ENCODE data around the gene ELOVL5.
"Not testable (repeated sequence)": the region's sequence is repeated elsewhere in the genome, so short reads cannot be mapped to it uniquely, and the experiment has no call there.

The ELOVL5 gene

DNA sequence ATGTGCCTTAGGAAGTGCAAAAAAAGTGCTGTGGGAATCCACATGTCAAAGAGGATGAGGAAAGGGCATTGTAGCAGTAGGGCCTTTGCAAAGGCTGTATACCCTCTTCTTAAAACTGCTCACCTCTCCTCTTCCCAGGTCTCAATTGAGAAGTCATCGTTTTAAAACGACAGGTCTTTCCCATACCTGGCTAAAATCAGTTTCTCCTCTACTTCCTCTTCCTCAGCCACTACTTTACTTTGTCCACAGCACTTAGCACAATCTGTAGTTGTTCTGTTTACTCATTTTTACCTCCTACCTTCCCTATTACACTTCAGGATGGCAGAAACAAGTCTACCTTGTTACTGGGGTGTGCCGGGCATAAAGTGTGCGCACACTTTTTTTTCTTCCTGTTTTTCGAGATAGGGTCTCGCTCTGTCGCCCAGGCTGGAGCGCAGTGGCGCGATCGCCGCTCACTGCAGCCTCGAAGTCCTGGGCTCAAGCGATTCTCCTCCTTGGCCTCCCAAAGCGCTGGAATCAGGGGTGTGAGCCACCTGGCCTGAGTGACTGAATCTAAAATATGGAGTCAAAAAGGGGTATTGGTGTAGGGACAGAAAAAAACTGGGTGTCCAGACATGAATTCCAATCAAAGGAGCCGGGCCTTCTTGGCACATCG, 9.8 kb upstream of the ELOVL5 start:
- Histone ChIP-seq H3K9me3 (ENCODE audit: insufficient read depth, low read depth, low read length) (no peaks in the 10 kb centered on the region), H3K4me3 (ENCODE audit: low read length) (peak overlapping the region; percentile 82), H3K27ac (ENCODE audit: low read length) (peak overlapping the region; percentile 1), H3K4me1 (ENCODE audit: insufficient read depth, low read length) (peaks cover 11% of the 10 kb centered on the region; the same call in 1 of the 2 replicates), H3K36me3 (ENCODE audit: insufficient read depth, low read depth, low read length) (no peaks in the 10 kb centered on the region), H3K9ac (ENCODE audit: low read depth, low read length) (peak overlapping the region; percentile 77; the same call in 1 of the 2 replicates), H3K27me3 (ENCODE audit: insufficient read depth, low read length) (peaks cover 18% of the 10 kb centered on the region)

DNA sequence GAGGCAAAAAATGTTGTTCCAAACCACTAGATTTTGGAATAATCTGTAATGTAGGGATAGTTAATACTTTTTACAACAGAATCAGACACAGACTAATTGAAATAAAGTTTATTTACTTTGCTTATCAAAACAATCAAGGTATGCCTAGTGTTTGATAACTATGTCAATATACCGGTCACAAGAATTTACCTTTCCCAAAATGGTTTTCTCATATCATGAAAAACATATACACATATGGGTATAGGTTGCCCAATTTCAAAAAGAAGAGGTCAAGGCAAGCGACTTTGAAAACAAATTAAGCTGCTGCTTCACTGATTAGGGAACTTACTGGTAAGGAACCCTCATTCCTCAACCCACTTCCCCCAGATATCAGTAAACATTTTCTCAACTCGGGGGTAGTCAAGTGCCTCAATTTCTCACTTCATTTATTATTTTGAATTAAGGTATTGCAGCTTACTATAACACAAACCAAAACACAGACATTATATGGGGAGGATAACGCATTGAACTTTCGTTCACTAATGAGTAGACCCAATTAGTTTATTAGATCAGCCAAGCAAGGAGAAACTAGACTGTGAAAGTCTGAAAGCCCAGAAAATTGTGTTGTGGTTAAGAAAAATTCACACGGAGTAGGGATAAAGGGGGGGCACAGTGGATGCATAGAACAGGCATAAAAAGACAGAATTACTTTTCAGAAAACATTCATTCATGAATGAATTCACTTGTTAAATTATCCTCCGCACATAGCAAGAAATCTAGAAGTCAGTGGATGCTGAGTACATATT, 9.0 kb upstream of the ELOVL5 start:
- H3K4me1 ChIP-seq (ENCODE audit: insufficient read depth, low read length), result peaks cover 11% of the 10 kb centered on the region; the same call in 1 of the 2 replicates
- H3K9me3 ChIP-seq (ENCODE audit: insufficient read depth, low read depth, low read length), result no peaks in the 10 kb centered on the region
- peaks cover 18% of the 10 kb centered on the region for H3K27me3 ChIP-seq (ENCODE audit: insufficient read depth, low read length)
- H3K4me3 ChIP-seq (ENCODE audit: low read length), result 0 out of 2 replicates have a peak overlapping the region, but pooled peaks have one; percentile 82
- no peaks in the 10 kb centered on the region for H3K36me3 ChIP-seq (ENCODE audit: insufficient read depth, low read depth, low read length)
- H3K27ac ChIP-seq (ENCODE audit: low read length), result no peak overlapping the region
- H3K9ac ChIP-seq (ENCODE audit: low read depth, low read length), result peak overlapping the region; percentile 77; the same call in 1 of the 2 replicates

DNA sequence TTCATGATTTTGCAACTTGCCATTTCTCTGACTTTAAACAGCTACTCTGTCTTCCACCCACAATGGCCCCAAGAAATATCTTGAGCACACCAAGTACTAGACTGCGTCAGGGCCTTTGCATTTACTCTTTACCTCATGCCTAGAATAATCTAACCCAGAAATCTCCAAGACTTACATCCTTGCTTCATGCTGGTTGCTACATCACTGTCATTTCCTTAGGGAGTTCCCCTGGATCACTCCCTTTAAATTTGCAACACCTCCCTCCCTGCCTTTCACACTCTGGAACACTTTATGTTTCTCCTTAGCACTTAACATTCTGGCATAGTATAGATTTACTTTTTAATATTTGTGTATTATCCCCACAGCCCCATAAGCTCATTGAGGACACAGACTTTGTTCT, 4.9 kb upstream of the ELOVL5 start:
- Histone ChIP-seq H3K9me3 (ENCODE audit: insufficient read depth, low read depth, low read length) (no peaks in the 10 kb centered on the region), H3K27ac (ENCODE audit: low read length) (no peak overlapping the region), H3K4me3 (ENCODE audit: low read length) (no peak overlapping the region), H3K4me1 (ENCODE audit: insufficient read depth, low read length) (peaks cover 5% of the 10 kb centered on the region; the same call in 1 of the 2 replicates), H3K27me3 (ENCODE audit: insufficient read depth, low read length) (peaks cover 37% of the 10 kb centered on the region), H3K36me3 (ENCODE audit: insufficient read depth, low read depth, low read length) (no peaks in the 10 kb centered on the region), H3K9ac (ENCODE audit: low read depth, low read length) (no peak overlapping the region)

DNA sequence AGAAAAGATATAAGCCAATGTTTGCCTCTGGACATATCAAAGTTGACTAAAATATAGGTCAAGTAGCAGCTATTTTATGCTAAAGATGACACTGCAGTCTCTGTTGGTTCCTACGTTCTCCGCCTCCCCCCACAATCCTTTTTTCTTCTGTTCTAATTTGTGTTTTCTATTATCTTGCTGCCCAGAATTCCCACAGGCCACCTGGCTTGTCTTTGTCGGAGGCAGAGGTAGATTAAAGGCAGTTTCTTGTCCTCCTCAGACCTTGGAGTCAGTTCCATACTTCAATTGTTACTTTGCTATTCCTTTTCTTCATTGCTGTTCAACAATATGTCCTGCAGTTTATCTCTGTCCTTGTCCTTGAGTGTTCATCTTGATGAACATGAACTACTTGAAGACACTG, 3.6 kb upstream of the ELOVL5 start:
- peaks cover 25% of the 10 kb centered on the region for H3K27me3 ChIP-seq (ENCODE audit: insufficient read depth, low read length)
- no peak overlapping the region for H3K4me3 ChIP-seq (ENCODE audit: low read length)
- no peak overlapping the region for H3K9ac ChIP-seq (ENCODE audit: low read depth, low read length)
- no peaks in the 10 kb centered on the region for H3K36me3 ChIP-seq (ENCODE audit: insufficient read depth, low read depth, low read length)
- no peak overlapping the region for H3K27ac ChIP-seq (ENCODE audit: low read length)
- H3K4me1 ChIP-seq (ENCODE audit: insufficient read depth, low read length), result no peaks in the 10 kb centered on the region
- no peaks in the 10 kb centered on the region for H3K9me3 ChIP-seq (ENCODE audit: insufficient read depth, low read depth, low read length)

DNA sequence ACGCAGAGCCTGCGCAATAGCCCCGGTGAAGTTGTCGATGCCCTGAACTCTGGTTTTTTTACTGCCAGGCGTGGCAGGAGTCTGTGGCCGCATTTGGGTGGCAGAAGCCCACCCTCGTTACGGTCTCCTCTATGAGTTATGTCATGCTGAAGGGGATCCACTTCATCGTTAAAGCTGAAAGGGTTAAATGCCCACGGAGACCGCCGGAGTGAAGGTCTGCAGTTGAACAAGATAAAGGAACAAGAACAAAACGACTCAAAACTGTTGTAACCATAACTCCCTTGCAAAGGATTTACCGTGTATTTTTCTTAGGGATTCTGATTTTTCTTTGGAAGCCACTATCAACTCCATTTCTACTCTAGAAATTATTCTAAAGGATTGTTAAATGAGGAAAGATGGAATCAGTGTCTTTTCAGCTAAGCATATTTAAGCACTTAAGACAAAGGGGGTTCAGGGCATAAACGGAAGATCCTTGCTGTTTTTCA, 501 bp upstream of the ELOVL5 start:
- H3K9ac ChIP-seq (ENCODE audit: low read depth, low read length), result peak overlapping the region; percentile 39; the same call in 1 of the 2 replicates
- peaks cover 10% of the 10 kb centered on the region; the same call in 1 of the 2 replicates for H3K36me3 ChIP-seq (ENCODE audit: insufficient read depth, low read depth, low read length)
- peak overlapping the region; percentile 74 for H3K4me3 ChIP-seq (ENCODE audit: low read length)
- peaks cover 20% of the 10 kb centered on the region for H3K27me3 ChIP-seq (ENCODE audit: insufficient read depth, low read length)
- H3K9me3 ChIP-seq (ENCODE audit: insufficient read depth, low read depth, low read length), result no peaks in the 10 kb centered on the region
- H3K4me1 ChIP-seq (ENCODE audit: insufficient read depth, low read length), result peaks cover 8% of the 10 kb centered on the region; the same call in 1 of the 2 replicates
- H3K27ac ChIP-seq (ENCODE audit: low read length), result no peak overlapping the region

DNA sequence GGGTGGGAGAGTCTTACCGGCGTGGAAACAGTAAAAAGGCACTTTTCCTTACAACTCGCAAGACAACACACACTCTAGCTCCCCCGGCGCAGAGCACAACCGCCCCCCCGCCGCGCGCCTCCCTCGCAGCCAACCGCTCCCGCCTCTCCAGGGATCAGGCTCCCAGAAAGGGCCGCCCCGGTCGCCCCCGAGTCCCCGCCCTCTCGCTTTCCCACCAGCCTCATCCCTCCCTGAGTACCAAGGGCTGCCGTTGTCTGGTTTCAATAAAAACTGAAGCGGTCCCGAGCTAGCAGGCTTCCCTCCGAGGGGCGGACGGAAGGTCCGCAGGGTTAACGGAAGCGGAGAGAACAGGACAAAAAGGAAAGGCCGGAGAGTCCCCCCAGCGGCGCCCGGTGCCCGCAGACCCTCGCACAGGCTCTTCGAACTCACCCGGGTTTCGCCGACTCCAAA, 804 bp downstream of the ELOVL5 start:
- H3K4me1 ChIP-seq (ENCODE audit: insufficient read depth, low read length), result peaks cover 13% of the 10 kb centered on the region; the same call in 1 of the 2 replicates
- peak overlapping the region; percentile 74 for H3K4me3 ChIP-seq (ENCODE audit: low read length)
- H3K36me3 ChIP-seq (ENCODE audit: insufficient read depth, low read depth, low read length), result peaks cover 10% of the 10 kb centered on the region; the same call in 1 of the 2 replicates

DNA sequence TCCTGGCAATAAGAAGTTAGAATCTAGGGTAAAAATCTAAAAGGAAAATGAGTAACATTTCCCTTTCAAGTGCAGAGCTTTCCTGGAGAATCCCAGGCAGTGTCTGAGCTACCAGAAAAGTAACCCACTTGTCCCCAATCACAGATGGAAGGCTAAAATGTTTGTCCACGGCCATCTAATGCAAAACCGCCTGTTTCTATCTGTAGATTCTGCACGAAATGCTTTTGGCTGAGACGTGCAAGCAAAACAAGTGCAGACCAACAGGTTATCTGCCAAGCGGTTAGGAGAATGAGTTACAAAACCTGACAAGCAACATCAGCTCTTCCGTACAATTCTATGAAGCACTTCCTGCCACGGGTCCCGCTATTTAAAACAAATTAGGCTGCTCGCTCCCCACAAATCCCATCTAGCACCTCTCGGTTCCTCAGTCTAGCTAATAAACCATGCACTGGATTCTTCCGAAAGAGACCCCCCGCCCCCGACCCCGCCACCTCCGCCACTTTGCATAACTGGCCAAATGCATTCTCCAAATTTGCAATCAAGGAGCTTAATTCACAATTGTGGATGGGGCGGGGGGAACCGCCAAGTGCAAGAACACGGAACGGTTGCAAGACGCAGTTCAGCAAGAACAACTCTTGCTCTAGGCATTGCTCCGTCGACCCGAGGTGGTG, 1.4 kb downstream of the ELOVL5 start:
- Histone ChIP-seq H3K9ac (ENCODE audit: low read depth, low read length) (peak overlapping the region; percentile 39; the same call in 1 of the 2 replicates), H3K27ac (ENCODE audit: low read length) (no peak overlapping the region), H3K36me3 (ENCODE audit: insufficient read depth, low read depth, low read length) (peaks cover 10% of the 10 kb centered on the region; the same call in 1 of the 2 replicates), H3K27me3 (ENCODE audit: insufficient read depth, low read length) (peaks cover 20% of the 10 kb centered on the region), H3K4me1 (ENCODE audit: insufficient read depth, low read length) (peaks cover 14% of the 10 kb centered on the region; the same call in 1 of the 2 replicates), H3K9me3 (ENCODE audit: insufficient read depth, low read depth, low read length) (no peaks in the 10 kb centered on the region), H3K4me3 (ENCODE audit: low read length) (peak overlapping the region; percentile 74)

More for the DNA sequence above, 804 bp downstream of the ELOVL5 start:
- Histone ChIP-seq H3K27ac (ENCODE audit: low read length) (no peak overlapping the region), H3K9ac (ENCODE audit: low read depth, low read length) (peak overlapping the region; percentile 39; the same call in 1 of the 2 replicates), H3K9me3 (ENCODE audit: insufficient read depth, low read depth, low read length) (no peaks in the 10 kb centered on the region), H3K27me3 (ENCODE audit: insufficient read depth, low read length) (peaks cover 20% of the 10 kb centered on the region)

DNA sequence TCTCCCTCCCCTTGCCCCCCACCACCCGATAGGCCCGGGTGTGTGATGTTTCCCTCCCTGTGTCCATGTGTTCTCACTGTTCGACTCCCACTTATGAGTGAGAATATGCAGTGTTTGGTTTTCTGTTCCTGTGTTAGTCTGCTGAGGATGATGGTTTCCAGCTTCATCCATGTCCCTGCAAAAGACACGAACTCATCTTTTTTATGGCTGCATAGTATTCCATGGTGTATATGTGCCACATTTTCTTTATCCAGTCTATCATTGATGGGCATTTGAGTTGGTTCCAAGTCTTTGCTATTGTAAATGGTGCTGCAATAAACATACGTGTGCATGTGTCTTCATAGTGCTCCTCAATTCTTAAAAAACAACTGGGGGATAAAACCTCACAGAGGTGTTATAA, 2.7 kb downstream of the ELOVL5 start:
- H3K4me1 ChIP-seq (ENCODE audit: insufficient read depth, low read length), result peaks cover 16% of the 10 kb centered on the region; the same call in 1 of the 2 replicates
- H3K9me3 ChIP-seq (ENCODE audit: insufficient read depth, low read depth, low read length); H3K27ac ChIP-seq (ENCODE audit: low read length); H3K9ac ChIP-seq (ENCODE audit: low read depth, low read length); H3K4me3 ChIP-seq (ENCODE audit: low read length): not testable (repeated sequence)
- H3K36me3 ChIP-seq (ENCODE audit: insufficient read depth, low read depth, low read length), result peaks cover 10% of the 10 kb centered on the region; the same call in 1 of the 2 replicates
- peaks cover 20% of the 10 kb centered on the region for H3K27me3 ChIP-seq (ENCODE audit: insufficient read depth, low read length)

DNA sequence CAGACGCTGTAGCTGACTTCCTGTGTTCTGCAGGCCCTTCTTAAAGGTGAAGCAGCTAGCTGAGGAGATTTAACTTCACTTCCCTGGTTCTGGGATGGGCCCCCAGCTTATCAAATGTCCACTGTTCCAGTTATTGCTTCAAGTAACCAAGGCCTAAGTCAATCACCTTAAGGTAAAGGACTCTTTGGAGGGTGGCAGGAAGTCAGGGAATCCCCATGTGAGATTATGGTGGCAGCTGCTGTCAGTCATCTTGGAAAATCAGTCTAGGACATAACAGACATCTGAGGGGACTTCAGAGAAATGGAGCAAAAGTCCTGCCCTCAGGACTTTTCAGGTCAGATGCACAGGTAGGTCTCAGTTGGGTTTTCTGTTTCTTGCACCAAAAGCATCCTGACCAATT, 3.8 kb downstream of the ELOVL5 start:
- H3K27me3 ChIP-seq (ENCODE audit: insufficient read depth, low read length), result peaks cover 11% of the 10 kb centered on the region
- peaks cover 10% of the 10 kb centered on the region; the same call in 1 of the 2 replicates for H3K36me3 ChIP-seq (ENCODE audit: insufficient read depth, low read depth, low read length)
- H3K9me3 ChIP-seq (ENCODE audit: insufficient read depth, low read depth, low read length), result no peaks in the 10 kb centered on the region
- no peak overlapping the region for H3K27ac ChIP-seq (ENCODE audit: low read length)
- H3K9ac ChIP-seq (ENCODE audit: low read depth, low read length), result no peak overlapping the region
- H3K4me3 ChIP-seq (ENCODE audit: low read length), result no peak overlapping the region
- peaks cover 16% of the 10 kb centered on the region; the same call in 1 of the 2 replicates for H3K4me1 ChIP-seq (ENCODE audit: insufficient read depth, low read length)

DNA sequence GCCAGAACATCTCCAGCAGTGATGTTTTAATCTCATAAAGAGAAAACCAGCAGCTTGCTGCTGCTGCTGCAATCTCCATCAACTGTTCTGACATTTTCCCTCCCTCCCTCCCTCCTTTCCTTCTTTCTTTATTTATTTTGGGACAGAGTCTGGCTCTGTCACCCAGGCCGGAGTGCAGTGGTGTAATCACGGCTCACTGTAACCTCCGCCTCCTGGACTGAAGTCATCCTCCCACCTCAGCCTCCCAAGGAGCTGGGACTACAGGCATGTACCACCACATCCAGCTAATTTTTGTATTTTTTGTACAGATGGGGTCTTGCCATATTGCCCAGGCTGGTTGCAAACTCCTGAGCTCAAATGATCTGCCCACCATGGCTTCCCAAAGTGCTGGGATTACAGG, 5.7 kb downstream of the ELOVL5 start:
- Histone ChIP-seq H3K4me3 (ENCODE audit: low read length) (no peak overlapping the region), H3K9ac (ENCODE audit: low read depth, low read length) (no peak overlapping the region), H3K4me1 (ENCODE audit: insufficient read depth, low read length) (peaks cover 16% of the 10 kb centered on the region; the same call in 1 of the 2 replicates), H3K27me3 (ENCODE audit: insufficient read depth, low read length) (no peaks in the 10 kb centered on the region), H3K27ac (ENCODE audit: low read length) (no peak overlapping the region), H3K36me3 (ENCODE audit: insufficient read depth, low read depth, low read length) (peaks cover 13% of the 10 kb centered on the region; the same call in 1 of the 2 replicates), H3K9me3 (ENCODE audit: insufficient read depth, low read depth, low read length) (no peaks in the 10 kb centered on the region)

DNA sequence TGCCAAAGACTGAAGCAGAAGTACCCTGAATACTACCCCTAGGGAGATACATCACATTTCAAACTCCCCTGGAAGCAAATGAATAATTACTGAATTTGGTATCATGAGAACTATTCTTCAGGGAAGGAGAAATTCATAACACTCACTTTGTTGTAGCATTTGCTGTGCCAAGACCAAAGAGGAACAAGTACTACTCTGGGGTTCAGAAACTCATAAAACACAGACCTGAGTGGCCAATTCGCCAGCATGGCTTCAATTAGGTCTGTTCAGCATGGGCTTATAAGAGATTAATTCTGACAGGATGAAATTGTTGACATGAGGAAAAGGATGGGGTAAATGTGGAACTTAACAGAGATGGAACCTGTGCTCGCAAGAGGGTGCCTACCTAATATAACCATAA, 6.5 kb downstream of the ELOVL5 start:
- Histone ChIP-seq H3K4me3 (ENCODE audit: low read length) (no peak overlapping the region), H3K9ac (ENCODE audit: low read depth, low read length) (no peak overlapping the region), H3K4me1 (ENCODE audit: insufficient read depth, low read length) (peaks cover 16% of the 10 kb centered on the region; the same call in 1 of the 2 replicates), H3K27me3 (ENCODE audit: insufficient read depth, low read length) (no peaks in the 10 kb centered on the region), H3K9me3 (ENCODE audit: insufficient read depth, low read depth, low read length) (no peaks in the 10 kb centered on the region), H3K36me3 (ENCODE audit: insufficient read depth, low read depth, low read length) (peaks cover 19% of the 10 kb centered on the region; the same call in 1 of the 2 replicates), H3K27ac (ENCODE audit: low read length) (no peak overlapping the region)
